GM13977 (cell line): Measurements from ENCODE around the gene ANKRD65.
"Not testable (repeated sequence)": the region's sequence is repeated elsewhere in the genome, so short reads cannot be mapped to it uniquely, and the experiment has no call there.

Experiments
- DNase-seq: peaks from one replicate; pipeline ENCODE4 v3.0.0; 2012; ENCODE audit warnings: low spot score
- in situ Hi-C: fragments of 300-500 bp; cut with MboI; formaldehyde crosslinking; loops from one replicate; pipeline ENCODE4 v1.12.0; 2022; ENCODE audit warnings: low sequenced_read_pairs, low pct_unique_long_range_greater_than_20kb, mixed read lengths, inconsistent platforms; ENCODE audit not compliant: unreplicated experiment
- TF ChIP-seq, protein P1 (sequence below): IDR thresholded peaks from 2 replicates; pipeline ENCODE4 v1.5.1; 2012; ENCODE audit warnings: mild to moderate bottlenecking, control low read depth; ENCODE audit not compliant: insufficient read depth; ENCODE audit errors: extremely low read depth, missing control alignments

ANKRD65 gene

DNA sequence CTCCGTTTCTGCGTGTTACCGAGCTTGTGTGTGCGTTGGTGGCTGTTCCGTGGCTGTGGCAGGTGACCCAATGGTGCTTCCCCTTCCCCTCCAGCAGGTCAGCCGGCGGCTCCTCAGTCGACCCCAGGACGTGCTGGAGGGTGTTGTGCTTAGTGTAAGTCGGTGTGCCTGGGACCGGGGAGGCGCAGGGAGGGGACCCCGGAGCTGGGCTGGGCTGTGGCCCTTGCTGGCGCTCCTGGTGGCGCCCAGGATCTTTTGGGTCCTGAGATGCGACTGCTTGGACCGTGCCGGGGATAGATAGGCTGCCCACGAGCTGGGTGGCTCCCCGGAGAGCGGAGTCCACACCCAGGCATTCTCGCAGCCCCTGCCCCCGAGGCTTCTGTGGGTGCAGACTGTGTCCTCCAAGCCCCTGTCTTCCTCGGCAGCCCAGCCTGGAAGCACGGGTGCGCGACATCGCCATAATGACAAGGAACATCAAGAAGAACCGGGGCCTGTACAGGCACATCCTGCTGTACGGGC lies 34.3 kb upstream of the ANKRD65 start:
- in situ Hi-C loops: no loop called here
- DNase-seq: no peak
- TF ChIP-seq, protein P1, sequence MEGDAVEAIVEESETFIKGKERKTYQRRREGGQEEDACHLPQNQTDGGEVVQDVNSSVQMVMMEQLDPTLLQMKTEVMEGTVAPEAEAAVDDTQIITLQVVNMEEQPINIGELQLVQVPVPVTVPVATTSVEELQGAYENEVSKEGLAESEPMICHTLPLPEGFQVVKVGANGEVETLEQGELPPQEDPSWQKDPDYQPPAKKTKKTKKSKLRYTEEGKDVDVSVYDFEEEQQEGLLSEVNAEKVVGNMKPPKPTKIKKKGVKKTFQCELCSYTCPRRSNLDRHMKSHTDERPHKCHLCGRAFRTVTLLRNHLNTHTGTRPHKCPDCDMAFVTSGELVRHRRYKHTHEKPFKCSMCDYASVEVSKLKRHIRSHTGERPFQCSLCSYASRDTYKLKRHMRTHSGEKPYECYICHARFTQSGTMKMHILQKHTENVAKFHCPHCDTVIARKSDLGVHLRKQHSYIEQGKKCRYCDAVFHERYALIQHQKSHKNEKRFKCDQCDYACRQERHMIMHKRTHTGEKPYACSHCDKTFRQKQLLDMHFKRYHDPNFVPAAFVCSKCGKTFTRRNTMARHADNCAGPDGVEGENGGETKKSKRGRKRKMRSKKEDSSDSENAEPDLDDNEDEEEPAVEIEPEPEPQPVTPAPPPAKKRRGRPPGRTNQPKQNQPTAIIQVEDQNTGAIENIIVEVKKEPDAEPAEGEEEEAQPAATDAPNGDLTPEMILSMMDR: no peak

DNA sequence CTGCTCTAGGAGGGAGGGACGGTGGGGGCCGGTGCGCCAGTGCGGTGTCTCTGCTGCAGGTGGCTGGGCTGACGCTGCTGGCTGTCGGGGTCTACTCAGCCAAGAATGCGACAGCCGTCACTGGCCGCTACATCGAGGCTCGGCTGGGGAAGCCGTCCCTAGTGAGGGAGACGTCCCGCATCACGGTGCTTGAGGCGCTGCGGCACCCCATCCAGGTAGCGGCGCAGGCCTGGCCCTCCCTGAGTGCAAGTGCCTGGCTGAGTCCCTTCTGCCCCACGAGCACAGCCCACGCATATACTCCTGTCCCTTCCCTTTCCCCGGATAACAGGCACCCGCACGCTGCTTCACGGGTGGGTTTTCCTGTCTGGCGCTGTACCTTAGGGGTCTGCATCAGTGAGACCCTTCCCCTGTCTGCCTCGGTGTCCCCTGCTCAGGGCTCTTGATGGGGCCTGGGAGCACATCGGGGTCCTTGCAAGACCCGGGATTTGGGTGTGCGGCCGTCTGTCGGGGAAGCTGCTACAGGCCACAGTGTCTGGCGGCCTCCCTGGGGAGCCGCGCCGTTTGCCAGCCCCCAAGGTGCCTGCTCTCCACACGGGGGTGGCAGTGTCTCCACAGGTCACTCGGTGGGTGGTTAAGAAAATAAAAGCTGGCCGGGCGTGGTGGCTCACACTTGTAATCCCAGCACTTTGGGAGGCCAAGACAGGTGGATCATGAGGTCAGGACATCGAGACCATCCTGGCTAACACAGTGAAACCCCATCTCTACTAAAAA lies 33.4 kb upstream of the ANKRD65 start:
- DNase-seq, in situ Hi-C loops: not testable (repeated sequence)

DNA sequence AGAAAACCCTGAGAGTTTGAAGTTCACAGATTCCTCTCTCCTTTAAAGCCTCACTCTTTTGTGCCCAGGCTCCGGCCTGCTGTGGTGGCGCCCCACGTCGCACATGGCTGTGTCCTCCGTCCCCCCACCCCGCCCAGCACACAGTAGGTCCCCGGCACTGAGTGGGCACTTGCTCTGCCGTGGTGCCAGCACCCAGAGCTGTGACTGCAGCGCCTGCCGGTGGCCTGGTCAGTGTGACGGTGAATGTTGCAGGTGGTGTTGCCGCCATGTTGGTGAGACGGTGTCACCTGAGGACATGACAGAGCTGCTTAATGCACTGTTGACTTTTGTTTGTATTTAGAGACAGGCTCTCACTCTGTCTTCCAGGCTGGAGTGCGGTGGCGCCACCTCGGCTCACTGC lies 31.8 kb upstream of the ANKRD65 start:
- TF ChIP-seq, protein P1: no peak
- in situ Hi-C loops: no loop called here

DNA sequence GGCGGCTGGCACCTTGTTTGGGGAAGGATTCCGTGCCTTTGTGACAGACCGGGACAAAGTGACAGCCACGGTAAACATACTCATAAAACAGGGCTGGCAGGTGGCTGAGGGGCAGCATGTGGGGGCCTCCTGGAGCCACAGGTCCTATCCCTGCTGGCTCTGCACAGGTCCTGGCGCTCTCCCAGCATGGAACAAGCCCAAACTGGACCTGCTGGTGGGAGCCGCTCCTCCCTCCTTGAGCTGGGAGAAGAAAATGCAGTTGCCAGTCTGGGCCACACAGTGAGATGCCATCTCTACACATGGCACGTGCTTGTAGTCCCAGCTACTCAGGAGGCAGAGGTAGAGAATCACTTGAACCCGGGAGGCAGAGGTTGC lies 31.3 kb upstream of the ANKRD65 start:
- in situ Hi-C loops, DNase-seq: not testable (repeated sequence)

More for the DNA sequence above, 31.8 kb upstream of the ANKRD65 start:
- DNase-seq: no peak

DNA sequence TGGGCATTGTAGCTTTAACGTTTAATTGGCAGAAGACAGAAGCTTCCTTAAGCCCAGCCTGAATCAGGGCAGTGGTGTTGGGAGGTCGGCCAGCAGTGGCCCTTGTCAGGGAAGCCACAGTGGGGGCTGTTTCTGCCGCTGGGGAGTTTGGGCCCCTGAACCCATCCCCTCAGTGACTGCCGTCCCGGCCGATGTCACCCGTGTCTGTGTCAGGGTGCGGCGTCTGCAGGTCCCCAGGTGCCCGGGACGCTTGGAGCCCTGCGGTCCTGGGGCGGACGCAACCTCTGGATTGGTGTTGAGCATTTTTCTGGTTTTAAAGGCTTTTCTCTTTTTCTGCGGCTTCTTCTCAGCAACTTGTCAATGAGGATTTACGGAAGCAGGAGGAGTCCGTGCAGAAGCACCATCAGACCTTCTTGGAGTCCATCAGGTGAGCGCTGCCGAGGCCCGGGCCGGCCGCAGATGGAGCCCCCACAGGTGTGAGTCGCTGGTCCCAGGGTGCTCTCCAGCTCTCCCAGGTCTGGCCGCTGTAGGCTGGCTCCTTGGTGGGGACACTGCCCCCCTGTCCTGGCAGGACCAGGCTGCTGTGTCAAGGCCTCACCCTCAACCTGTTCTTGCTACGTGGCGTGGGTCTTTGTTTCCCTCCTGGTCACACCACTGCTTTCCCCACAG lies 30.8 kb upstream of the ANKRD65 start:
- TF ChIP-seq, protein P1: no peak
- in situ Hi-C loops: no loop called here

DNA sequence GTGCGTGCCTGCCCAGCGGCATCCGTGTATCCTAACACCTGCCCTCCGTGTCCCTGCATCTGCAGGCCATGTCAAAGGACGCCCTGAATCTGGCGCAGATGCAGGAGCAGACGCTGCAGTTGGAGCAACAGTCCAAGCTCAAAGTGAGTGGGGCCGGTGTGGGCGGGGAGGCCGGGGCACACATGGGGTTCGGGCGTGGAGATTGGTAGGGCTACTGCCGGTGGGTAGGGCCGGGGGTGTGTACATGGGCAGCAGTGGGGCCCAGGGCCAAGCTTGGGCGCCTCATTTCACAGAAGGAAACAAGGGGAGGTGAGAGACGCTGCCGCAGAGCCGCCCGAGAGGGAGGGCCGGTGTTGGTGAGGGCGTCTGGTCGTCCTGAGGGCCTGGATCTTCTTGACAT lies 29.5 kb upstream of the ANKRD65 start:
- in situ Hi-C loops, DNase-seq: not testable (repeated sequence)

More for the DNA sequence above, 30.8 kb upstream of the ANKRD65 start:
- DNase-seq: no peak

DNA sequence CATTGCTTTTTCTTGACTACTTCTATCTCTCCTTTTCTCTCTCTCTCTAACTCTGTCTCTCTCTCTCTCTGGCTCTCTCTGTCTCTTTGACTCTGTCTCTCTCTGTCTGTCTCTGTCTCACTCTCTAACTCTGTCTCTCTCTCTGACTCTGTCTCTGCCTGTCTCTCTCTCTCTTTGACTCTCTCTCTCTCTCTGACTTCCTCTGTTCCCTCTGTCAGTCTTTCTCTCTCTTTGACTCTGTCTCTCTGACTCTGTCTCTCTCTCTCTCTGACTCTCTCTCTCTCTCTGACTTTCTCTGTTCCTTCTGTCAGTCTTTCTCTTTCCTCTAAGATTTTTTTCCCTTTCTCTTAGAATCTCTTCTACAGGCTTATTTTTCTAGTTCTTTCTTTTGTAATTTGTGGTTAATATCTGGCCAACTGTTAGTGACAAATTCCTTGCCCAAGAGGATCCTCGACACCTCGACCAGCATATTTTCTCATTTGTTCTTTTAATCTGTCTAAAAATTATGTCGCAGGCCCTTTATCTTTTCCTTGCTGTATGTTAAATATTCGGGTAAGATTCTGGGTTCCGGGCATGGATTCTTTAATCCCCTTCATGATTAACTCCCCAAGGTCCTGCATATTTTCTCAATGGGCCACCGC lies 28.1 kb upstream of the ANKRD65 start, which contains the start of gene ATAD3C:
Gene ATAD3C, plus strand, starts transcription at position 591 of the 641 bp plus-strand sequence. CDS start 995 bp downstream, outside the sequence.
- TF ChIP-seq, protein P1: no peak
- in situ Hi-C loops: no loop called here
- DNase-seq: no peak

DNA sequence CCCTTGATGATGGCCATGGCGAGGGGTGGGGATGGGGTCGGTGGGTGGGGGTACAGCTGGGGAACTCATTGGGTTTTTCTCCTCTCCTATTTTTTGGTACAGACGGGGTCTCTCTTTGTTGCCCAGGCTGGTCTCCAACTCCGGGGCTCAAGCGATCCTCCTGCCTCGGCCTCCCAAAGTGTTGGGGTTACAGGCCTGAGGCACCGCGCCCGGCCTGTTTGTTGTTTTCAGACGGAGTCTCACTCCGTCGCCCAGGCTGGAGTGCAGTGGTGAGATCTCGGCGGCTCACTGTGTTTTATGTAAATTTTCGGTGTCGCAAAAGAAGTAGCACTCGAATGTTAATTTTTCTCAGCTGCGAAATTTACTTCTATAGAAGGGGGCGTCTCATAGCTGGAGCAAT lies 25.6 kb upstream of the ANKRD65 start:
- DNase-seq, in situ Hi-C loops: not testable (repeated sequence)
